ENCODE data around the gene PLCG1. TPM values are rescaled to one million over a fixed set of nuclear protein-coding genes. Genes with fewer than 3 reads are reported as not detected.

PLCG1 gene
- total RNA-seq, 1 experiment from 2014 or later = 33.2 TPM

DNA sequence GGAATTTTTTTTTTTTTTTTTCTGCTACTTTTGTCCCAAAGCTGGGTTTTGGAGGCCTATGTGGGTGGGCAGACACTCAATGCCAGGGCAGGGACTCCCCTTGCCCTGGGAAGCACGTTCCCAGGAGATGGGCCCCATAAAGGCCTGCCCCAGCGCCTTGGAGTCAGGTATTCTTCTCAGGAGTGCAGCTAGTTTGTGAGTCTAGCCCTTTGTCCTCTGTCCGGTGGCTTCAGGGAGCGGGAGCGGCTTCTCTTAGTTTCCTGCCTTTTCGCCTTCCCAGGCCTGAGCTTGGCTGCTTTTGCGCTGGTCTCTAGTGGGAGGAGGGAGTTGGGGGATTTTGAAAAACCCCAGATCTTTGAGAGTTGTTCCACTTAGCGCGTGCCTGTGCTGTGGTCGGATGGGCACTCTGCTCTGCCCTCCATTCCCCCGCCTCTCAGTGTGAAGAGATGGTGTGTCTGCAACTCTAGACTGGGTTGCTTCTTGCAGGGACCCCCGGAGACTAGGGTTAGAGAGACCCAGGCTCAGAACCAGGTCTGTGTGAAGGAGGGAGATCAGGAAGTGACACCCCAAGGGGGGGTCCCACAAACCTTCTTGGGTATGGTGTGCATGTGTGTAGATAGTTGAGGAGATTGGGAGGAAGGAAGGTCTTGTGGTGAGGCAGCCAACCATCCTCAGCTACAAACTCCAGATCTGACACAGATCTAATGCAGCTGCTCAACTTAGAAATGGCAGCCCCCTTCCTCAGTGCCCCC is 1.3 kb downstream of the PLCG1 start:
- CTCF ChIA-PET = interaction anchor here (0.6 to 8.2 kb wide), 11 partner anchors 14 to 206 kb away, joined by 3 to 110 read pairs (median 4); partner anchors contain the start of gene LPIN3
- Mint-ChIP-seq H3K27ac (ENCODE audit: low read depth, unreplicated experiment) (peak overlapping the region; percentile 42), H3K27me3 (ENCODE audit: insufficient read depth, unreplicated experiment) (no peaks in the 10 kb centered on the region), H3K4me3 (ENCODE audit: unreplicated experiment) (peak overlapping the region; percentile 79), H3K36me3 (ENCODE audit: insufficient read depth, unreplicated experiment) (peaks cover under 1% of the 10 kb centered on the region), H3K9me3 (ENCODE audit: unreplicated experiment) (no peaks in the 10 kb centered on the region), H3K4me1 (ENCODE audit: insufficient read depth, unreplicated experiment) (peaks cover 70% of the 10 kb centered on the region)
- BruUV-seq (replicated peaks) = no TSS peak
- TF ChIP-seq CTCF (IDR thresholded peaks at IDR 0.05; ENCODE audit: unreplicated experiment) = no peak
- POLR2A ChIA-PET = interaction anchor here (0.5 to 7.4 kb wide), 14 partner anchors 9 to 204 kb away, joined by 3 to 65 read pairs (median 4); partner anchors contain the start of genes LPIN3 and ZHX3
- DNase-seq (ENCODE audit: unreplicated experiment) = no peak
- intact Hi-C loops (cut with micrococcal nuclease) = loop anchor here (5.0 to 10.0 kb wide), 2 partner anchors 176 to 274 kb away; partner anchors contain the start of gene ZHX3

GRCh38 chr20:41139227-41140093 is 2.1 kb downstream of the PLCG1 start:
- H3K4me1 Mint-ChIP-seq (ENCODE audit: insufficient read depth, unreplicated experiment) = peaks cover 66% of the 10 kb centered on the region
- peak overlapping the region; percentile 42 for H3K27ac Mint-ChIP-seq (ENCODE audit: low read depth, unreplicated experiment)
- H3K36me3 Mint-ChIP-seq (ENCODE audit: insufficient read depth, unreplicated experiment) = no peaks in the 10 kb centered on the region
- ChIA-PET CTCF (interaction anchor here (0.6 to 8.2 kb wide), 9 partner anchors 14 to 1873 kb away, joined by 3 to 110 read pairs (median 4); partner anchors contain the start of gene LPIN3), POLR2A (interaction anchor here (0.6 to 7.4 kb wide), 6 partner anchors 8 to 200 kb away, joined by 3 to 65 read pairs (median 10); partner anchors contain the start of gene LPIN3)
- intact Hi-C loops (cut with micrococcal nuclease) = loop anchor here (5.0 to 10.0 kb wide), 2 partner anchors 175 to 273 kb away; partner anchors contain the start of gene ZHX3
- no peaks in the 10 kb centered on the region for H3K9me3 Mint-ChIP-seq (ENCODE audit: unreplicated experiment)
- no peaks in the 10 kb centered on the region for H3K27me3 Mint-ChIP-seq (ENCODE audit: insufficient read depth, unreplicated experiment)
- no peak for DNase-seq (ENCODE audit: unreplicated experiment)
- BruUV-seq (replicated peaks) = TSS peak; percentile 23
- no peak for TF ChIP-seq CTCF (IDR thresholded peaks at IDR 0.05; ENCODE audit: unreplicated experiment)
- H3K4me3 Mint-ChIP-seq (ENCODE audit: unreplicated experiment) = peak overlapping the region; percentile 79

GRCh38 chr20:41140226-41141133 is 3.1 kb downstream of the PLCG1 start:
- H3K4me1 Mint-ChIP-seq (ENCODE audit: insufficient read depth, unreplicated experiment) = peaks cover 61% of the 10 kb centered on the region
- POLR2A ChIA-PET = interaction anchor here (1.3 to 7.4 kb wide), 2 partner anchors 17 to 92 kb away, joined by 3 to 65 read pairs; no protein-coding TSS in a partner anchor
- H3K4me3 Mint-ChIP-seq (ENCODE audit: unreplicated experiment) = no peak overlapping the region
- H3K27ac Mint-ChIP-seq (ENCODE audit: low read depth, unreplicated experiment) = peak overlapping the region; percentile 18
- H3K27me3 Mint-ChIP-seq (ENCODE audit: insufficient read depth, unreplicated experiment) = no peaks in the 10 kb centered on the region
- no TSS peak for BruUV-seq (replicated peaks)
- no peaks in the 10 kb centered on the region for H3K36me3 Mint-ChIP-seq (ENCODE audit: insufficient read depth, unreplicated experiment)
- intact Hi-C loops (cut with micrococcal nuclease) = no loop called here
- no peaks in the 10 kb centered on the region for H3K9me3 Mint-ChIP-seq (ENCODE audit: unreplicated experiment)
- CTCF ChIA-PET = interaction anchor here (0.5 to 8.2 kb wide), 6 partner anchors 20 to 538 kb away, joined by 3 to 110 read pairs (median 8); partner anchors contain the start of gene LPIN3
- TF ChIP-seq CTCF (IDR thresholded peaks at IDR 0.05; ENCODE audit: unreplicated experiment) = no peak
- no peak for DNase-seq (ENCODE audit: unreplicated experiment)
